ENCODE data around the gene SUPT6H.
"Not testable (repeated sequence)": the region's sequence is repeated elsewhere in the genome, so short reads cannot be mapped to it uniquely, and the experiment has no call there.

The SUPT6H gene

DNA sequence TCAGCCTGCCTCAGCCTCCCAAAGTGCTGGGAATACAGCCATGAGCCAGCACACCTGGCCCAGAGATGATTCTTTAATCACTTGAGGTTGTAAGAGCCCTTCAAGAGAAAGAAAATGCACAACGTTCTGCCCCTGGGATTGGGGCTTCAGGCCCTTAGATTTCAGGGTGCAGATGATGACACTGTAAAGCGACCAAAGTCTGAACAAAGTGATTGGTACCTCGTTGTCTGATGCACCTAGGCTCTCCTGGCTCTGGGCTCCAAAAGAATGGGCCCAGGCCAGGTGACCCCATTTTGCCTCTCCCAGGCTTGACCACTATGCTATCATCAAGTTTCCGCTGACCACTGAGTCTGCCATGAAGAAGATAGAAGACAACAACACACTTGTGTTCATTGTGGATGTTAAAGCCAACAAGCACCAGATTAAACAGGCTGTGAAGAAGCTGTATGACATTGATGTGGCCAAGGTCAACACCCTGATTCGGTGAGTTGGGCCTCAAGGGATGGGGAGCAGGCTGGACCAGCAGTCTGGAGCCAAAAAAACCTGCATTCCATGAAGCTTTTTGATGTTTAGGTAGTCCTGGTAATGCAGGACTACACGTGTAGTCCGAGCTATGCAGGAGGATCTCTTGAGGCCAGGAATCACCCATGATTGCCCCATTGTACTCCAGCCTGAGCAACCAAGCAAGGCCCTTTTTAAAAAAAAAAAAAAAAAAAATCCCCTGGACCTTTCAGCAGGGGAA is 60.6 kb downstream of the SUPT6H start:
- no peak for FAIRE-seq

DNA sequence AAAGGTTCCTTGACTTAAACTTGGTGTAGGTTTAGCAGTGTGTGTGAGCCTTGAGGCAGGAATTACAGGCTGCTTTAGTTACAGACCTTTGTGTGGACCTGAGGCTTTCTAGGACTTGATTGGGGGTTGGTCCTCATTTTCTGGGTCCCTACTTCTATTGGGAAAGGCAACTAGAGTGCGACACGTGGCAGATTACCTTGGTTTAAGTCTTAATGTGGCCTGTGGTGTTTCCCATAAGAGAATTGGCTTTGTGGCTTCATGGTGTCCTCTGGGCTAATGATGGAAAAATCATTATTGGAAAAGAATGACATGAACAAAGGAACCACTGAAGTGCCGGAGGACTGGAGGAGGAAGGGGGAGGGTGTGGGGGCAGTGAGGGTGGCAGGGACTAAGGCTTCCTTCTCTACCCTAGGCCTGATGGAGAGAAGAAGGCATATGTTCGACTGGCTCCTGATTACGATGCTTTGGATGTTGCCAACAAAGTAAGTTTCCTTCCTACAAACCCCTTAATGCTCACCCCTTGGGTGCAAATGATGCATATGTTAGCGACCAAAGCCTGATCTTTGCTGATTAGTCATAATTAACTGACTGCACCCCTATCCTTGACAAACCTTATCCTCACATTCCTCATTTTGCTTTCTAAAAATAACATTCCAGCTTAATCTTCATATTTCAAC is 61.3 kb downstream of the SUPT6H start:
- FAIRE-seq, result no peak

DNA sequence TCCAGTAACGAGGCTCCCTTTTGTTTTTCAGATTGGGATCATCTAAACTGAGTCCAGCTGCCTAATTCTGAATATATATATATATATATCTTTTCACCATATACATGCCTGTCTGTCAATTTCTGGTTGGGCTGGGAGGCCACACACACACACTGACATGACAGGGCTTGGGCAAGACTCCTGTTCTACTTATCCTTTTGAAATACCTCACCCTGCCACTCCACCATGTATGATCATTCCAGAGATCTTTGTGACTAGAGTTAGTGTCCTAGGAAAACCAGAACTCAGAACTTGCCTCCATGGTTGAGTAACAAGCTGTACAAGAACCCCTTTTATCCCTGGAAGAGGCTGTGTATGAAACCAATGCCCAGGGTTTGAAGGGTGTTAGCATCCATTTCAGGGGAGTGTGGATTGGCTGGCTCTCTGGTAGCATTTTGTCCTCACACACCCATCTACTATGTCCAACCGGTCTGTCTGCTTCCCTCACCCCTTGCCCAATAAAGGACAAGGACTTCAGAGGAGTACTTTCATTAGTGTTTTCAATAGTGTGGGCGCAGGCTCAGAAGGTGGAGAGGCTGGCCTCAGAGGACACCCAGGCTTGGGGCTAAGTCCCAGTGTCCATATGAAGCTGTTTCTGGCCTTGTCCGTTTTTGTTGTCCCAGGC is 62.0 kb downstream of the SUPT6H start:
- not testable (repeated sequence) for FAIRE-seq

DNA sequence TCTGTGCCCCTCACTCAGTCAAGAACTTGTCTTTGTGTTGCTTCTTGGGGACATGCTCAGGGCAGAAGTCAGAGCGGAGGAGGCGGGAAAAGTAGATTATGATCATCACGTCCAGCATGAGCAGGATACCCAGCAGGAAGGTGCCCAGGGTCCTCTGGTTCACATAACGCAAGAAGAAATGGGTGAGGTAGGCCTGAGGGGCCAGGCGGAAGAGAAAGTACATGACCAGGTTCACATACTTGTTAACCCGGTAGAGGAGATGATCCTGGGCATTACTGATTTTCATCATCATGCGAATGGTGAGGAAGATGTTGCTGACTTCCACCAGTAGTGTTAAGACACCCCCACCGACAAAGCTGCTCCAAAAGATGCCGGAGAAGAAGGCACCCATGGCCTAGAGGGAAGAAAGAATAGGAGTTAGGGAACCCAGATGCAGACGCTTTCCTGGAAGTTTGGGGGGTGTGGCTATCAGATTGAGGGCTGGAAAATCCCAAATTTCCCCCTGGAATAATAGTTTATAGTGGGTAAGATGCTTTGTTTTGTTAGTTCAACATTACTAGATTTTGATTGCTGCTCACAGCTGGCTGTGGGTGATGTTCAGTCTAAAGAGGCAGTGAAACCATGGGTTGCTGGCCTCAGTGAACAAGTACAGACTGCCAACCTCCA is 62.6 kb downstream of the SUPT6H start:
- no peak for FAIRE-seq

DNA sequence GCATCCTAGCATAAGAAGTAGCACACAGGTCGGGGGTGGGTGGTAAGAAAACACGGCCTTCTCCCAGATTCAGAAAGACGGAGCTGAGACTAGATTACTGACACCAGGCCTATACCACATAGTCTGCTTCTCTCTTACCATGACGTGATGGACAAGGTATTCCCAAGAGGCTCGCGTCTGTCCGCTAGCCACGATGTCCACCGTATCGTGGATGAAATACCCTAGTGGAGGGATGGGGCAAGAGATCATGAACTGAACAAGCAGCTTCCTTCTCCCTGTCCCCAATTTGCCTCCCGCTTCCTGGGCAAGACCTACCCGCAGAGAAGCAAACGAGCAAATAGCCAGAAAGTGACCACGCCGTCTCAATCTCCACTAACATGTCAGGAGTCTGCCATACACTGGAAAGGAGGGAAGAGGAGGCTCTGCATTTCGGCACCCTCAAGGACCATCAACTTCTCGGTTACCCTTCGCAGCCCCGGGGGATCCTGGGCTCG is 63.2 kb downstream of the SUPT6H start:
- FAIRE-seq, result no peak

DNA sequence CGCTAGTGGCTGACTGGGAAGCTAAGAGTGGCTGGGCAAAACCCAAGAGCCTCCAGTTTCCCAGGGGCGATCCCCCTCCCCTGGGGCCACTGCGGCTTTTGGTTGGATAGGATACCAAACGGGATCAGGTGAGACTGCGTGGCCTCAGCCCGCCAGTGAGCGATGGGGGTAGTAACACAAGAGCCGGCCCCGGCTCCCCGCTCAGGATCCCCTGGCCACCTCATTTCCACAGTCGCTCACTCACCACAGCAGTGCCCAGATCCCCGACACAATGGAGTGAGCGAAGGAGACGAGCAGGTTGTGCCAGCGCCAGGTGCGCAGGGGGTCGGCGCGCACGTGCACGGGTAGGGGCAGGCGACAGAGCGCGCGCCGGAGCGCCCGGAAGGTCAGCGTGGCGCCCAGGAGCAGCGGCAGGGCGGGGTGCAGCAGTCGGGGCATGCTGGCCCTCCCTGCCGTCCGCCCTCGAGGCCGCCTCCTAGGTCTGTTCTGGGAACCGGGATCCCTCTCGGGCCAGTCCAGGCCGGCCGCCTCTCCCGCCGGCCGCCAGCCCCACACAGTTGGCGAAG is 63.7 kb downstream of the SUPT6H start:
- FAIRE-seq, result no peak

DNA sequence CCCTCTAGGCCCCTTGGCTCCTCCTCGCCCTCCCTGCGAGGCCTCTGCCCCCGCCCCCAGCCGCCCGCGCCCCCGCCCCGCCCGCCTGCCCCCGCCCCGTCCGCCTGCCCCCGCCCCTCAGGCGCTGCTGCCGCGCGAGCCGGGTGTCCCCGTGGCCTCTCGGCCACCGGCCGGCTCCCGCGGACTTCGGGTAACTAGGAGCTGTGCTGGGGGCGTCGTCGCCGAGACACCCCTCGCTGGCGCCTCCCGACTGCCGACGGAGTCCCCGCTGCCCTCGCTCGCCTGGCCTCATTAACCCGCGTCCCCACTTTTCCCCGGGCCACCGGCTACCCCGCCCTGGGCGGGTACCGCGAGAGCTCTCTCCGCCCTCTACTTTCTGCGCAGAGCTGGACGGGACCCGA is 64.2 kb downstream of the SUPT6H start, which contains the start of gene TLCD1:
Gene TLCD1 (minus strand): TSS at position 8 of the 401 bp plus-strand sequence. CDS start 136 bp downstream, outside the sequence.
- FAIRE-seq, result no peak

DNA sequence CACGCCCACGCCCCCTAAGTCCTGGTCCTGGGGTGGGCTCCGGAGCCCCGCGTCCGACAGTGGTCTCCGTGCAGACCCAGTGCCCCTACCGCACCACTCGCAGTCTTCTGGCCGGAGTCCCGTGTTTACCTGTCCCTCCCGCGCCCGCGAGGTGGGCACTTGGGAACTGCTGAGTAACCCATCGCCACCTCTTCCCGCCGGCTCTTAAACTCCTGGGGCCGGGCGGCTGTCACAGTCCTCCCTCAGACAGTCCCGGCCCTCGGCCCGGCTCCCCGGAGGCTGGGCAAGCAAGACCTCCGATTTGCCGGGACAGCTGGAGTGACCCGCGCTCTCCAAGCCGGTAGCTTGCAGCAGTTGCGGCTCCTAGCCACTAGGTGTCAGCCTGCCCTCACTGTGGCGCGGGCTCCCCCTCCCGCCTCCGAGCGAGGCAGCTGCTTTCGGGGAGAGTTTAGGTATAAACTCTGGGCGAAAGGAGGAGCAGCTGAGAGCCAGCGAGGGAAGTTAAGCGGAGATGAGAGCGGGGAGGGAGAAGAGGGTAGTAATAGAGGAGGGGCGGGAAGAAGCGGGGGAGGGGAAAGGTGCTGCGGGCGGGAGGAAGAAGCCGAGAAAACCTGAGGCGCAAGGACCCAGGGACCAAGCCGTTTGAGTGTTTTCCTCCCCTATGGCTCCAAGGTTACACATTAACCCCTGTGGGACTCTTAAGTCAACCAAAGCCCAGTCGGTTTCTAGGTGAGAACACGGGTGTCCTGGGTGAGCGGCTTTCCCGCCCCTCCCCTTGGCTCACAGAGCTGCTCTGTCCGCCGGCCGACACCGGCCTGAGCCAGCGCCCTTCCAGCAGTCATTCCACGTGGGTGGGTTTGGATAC is 64.9 kb downstream of the SUPT6H start:
- peak; percentile 18 for FAIRE-seq

DNA sequence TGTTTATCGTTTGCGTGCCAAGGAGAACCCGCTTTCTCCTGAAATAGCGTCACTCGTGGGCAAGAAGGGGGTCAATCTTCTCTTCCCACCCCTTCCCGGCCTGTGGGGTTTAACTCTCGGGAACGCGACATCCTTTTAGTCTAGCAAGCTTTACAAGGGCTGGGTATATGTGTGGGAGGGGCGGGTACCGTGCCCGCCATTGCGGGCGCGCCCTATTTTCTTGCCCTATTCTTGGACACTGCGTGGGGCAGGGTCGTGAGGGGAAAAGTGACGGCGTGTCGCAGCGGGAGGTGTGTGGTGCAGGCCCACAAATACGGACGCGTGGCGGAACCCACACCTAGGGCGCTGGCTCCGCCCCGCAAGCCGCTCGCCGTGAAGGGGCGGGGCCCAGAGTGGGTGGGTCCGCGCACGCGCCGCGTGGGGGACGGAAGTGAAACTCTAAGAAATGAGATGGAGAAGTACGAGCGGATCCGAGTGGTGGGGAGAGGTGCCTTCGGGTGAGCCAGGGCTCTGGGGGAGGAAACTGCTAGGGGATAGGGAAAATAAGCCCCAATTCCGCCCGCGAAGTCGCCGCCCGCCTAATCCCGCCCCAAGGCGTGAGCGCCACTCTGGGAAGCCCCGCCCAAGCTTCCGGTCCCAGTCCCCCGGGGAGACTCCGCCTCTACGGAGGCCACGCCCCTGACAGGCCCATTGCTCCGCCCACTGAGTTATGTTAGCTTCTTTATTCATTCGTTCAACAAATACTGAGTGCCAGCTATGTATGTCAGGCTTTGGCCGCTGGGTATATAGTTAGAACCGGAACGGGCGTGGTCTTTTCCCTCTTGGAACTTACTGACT is 66.6 kb downstream of the SUPT6H start, which contains the start of gene NEK8:
Gene NEK8 (plus strand): TSS at position 425 of the 837 bp plus-strand sequence. CDS start 26 bp downstream, at position 451.
- peak; percentile 60 for FAIRE-seq

DNA sequence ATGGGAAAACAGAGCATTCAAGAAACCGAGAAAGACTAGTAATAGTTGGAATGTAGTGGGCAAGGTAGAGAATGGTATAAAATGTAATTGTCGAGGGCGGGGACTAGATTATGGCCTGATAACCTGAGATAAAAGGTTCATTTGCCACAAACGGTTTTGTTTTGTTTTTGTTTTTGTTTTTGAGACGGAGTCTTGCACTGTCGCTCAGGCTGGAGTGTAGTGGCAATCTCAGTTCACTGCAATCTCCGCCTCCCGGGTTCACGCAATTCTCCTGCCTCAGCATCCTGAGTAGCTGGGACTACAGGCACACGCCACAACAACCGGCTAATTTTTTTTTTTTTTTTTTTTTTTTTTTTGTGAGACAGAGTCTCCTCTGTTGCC is 67.9 kb downstream of the SUPT6H start:
- FAIRE-seq, result no peak

DNA sequence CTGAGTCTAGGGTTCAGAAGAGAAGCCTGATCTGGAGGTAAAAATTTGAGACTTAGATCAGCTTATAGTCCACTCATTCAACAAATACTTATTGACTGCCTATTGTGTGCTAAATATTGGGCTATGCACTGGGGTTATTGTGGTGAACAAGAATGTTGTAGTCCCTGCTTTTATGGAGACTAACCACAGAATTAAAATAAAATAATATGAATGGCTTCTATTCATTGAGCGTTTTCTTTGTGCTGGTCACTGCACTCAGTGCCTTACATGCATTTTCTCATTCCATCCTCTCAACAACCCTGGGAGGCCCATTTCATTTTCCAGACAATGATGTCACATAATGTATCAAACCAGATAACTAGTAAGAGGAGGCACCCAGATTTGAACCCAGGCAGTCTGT is 71.3 kb downstream of the SUPT6H start:
- FAIRE-seq, result no peak

DNA sequence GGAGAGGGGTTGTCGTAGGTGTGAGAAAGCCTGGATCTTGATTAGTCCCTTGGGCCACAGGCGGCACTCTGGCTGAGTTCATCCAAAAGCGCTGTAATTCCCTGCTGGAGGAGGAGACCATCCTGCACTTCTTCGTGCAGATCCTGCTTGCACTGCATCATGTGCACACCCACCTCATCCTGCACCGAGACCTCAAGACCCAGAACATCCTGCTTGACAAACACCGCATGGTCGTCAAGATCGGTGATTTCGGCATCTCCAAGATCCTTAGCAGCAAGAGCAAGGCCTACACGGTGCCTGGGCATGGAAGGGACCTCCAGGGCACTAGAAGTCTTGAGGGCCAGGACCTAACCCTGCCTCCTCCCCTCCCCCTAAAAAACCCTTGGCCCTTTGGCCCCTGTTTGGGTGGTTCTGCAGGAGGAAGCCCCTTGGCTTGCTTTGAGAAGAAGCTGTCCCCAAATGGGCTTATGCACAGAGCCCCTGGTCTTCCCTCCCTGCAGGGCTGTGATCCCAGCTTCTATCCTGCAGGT is 72.8 kb downstream of the SUPT6H start:
- FAIRE-seq, result no peak

DNA sequence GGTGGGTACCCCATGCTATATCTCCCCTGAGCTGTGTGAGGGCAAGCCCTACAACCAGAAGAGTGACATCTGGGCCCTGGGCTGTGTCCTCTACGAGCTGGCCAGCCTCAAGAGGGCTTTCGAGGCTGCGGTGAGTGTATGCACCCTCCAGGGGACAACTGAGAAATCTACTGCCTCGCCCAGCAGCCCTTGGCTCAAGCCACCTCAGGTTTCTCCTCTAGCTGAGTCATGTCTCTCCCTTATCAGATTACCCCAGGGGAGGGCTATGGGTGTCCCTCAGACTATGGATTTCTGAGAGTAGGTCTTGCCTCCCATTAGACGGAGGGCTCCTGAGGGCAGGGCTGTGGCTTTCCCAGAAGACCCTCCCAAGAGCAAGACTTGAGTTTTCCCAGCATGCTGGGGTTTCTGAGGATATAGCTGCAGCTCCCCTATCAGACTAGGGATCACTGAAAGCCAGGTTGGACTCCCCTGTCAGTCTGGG is 73.3 kb downstream of the SUPT6H start:
- FAIRE-seq, result no peak

DNA sequence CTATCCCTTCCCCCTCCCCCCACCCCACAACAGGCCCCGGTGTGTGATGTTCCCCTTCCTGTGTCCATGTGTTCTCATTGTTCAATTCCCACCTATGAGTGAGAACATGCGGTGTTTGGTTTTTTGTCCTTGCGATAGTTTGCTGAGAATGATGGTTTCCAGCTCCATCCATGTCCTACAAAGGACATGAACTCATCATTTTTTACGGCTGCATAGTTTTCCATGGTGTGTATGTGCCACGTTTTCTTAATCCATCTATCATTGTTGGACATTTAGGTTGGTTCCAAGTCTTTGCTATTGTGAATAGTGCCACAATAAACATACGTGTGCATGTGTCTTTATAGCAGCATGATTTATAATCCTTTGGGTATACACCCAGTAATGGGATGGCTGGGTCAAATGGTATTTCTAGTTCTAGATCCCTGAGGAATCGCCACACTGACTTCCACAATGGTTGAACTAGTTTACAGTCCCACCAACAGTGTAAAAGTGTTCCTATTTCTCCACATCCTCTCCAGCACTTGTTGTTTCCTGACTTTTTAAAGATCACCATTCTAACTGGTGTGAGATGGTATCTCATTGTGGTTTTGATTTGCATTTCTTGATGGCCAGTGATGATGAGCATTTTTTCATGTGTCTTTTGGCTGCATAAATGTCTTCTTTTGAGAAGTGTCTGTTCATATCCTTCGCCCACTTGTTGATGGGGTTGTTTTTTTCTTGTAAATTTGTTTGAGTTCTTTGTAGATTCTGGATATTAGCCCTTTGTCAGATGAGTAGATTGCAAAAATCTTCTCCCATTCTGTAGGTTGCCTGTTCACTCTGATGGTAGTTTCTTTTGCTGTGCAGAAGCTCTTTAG is 74.1 kb downstream of the SUPT6H start:
- FAIRE-seq, result not testable (repeated sequence)

DNA sequence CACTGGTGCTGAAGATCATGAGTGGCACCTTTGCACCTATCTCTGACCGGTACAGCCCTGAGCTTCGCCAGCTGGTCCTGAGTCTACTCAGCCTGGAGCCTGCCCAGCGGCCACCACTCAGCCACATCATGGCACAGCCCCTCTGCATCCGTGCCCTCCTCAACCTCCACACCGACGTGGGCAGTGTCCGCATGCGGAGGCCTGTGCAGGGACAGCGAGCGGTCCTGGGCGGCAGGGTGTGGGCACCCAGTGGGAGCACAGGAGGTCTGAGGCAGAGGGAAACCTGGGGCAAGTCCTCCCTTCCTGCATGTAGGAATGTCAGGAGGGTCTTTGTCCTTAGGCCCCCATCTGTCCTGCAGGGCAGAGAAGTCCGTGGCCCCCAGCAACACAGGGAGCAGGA is 75.3 kb downstream of the SUPT6H start:
- FAIRE-seq, result no peak

DNA sequence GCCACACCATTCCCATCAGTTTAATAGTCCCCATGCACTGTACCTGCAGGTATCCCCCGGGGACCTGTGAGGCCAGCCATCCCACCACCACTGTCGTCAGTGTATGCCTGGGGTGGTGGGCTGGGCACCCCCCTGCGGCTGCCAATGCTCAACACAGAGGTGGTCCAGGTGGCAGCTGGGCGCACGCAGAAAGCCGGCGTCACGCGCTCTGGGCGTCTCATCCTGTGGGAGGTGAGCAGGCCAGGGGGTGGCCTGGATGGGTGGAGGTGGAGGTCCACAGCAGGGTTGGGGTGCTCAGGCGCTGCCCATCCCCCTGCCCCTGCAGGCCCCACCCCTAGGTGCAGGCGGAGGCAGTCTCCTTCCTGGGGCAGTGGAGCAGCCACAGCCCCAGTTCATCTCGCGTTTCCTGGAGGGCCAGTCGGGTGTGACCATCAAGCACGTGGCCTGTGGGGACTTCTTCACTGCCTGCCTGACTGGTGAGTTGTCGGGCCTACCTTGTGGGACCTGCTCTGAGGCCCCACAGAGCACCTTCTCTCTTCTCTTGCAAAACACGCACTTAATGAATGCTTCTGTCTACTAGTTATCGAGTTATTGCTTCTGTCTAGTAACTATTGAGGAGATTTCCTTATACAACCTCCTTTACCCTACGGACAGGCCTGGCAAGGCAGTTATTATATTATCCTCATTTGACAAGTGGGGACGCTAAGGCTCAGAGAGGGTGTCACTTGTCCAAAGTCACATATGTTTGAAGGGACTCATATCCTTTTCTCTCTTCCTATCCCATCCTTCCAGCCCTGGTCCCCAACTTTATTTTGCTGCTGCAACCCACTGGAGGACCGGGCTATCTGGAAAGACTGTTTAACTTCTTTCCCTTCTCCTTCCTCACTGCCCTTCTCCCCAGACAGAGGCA is 76.0 kb downstream of the SUPT6H start:
- FAIRE-seq, result no peak

DNA sequence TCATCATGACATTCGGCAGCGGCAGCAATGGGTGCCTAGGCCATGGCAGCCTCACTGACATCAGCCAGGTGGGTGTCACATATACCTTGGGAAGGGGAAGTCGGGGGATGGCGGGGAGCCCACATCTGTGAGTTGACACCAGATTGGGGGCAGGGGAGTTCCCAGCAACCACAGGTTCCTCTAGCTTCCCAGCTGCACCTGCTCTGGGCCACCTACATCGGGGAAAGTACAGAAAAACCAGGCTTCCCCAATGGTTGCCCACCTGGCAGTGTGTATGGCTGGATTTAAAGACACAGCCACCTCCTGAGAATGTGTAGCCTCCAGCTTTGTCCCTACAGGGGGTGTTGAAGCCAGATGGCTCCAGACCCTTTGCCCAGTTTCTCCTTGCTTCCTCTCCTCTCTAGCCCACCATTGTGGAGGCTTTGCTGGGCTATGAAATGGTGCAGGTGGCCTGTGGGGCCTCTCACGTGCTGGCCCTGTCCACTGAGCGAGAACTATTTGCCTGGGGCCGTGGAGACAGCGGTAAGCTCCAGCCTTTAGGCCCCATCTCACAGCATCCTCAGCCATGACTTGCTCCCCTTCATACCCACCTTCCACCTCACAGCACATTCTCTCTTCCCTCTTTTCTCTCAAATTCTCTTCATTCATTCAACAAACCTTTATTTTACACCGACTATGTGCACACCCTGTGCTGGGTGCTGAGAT is 76.8 kb downstream of the SUPT6H start:
- FAIRE-seq, result no peak

All from endometrium (tissue), 2 donors.